Measurements from ENCODE around the gene BACE1. TPM values are rescaled to one million over a fixed set of nuclear protein-coding genes. Genes with fewer than 3 reads are reported as not detected.

The BACE1 gene
- total RNA-seq, 1 donor from 2014 or later = 32.6 TPM

DNA sequence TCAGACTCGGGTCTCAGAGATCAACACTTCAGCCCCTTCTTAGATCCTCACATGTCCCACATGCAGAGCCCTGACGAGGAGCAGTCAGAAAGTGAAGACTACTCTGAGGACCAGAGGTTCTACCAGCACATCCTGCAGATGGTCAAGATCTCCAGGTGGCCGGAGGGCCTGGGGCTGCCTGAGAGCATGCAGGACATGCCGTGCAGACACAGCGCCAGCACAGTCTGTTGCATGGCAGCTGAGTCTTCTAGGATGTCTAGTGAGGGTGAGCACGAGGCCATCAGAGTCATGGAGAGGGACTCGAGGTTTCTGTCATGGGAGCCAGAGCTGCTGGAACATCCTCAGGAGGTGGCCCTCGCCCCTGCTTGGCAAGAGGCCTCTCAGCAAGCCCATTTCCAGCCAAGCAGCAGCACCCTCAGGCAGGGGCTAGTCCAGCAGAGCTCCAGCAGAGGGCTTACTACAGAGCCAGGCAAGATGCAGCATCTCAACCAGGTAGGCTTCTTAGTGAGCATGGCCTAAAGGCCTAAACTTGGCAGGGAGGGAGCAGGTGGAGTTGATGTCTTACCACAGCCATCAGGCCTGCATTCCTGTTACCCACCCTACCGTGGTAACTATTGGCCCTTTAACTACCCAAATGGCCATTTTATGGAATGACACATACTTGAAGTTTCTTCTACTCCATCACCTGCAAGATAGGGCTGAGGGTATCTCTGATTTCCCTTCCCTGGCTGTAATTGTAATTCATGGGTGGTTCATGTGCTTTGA lies 40.3 kb upstream of the BACE1 start:
- DNase-seq (ENCODE audit: low read depth) (no peak), FAIRE-seq (no peak)
- no peaks in the 10 kb centered on the region for H3K9me3 ChIP-seq (ENCODE audit: insufficient read depth, low read depth, low read length)
- no peak overlapping the region for H3K4me3 ChIP-seq (ENCODE audit: insufficient read depth, low read depth, low read length)
- Mint-ChIP-seq H3K4me1 (ENCODE audit: low read depth, unreplicated experiment) (no peaks in the 10 kb centered on the region), H3K9me3 (ENCODE audit: unreplicated experiment) (no peaks in the 10 kb centered on the region), H3K36me3 (ENCODE audit: low read depth, unreplicated experiment) (peaks cover 30% of the 10 kb centered on the region), H3K4me3 (ENCODE audit: unreplicated experiment) (no peak overlapping the region), H3K27ac (ENCODE audit: unreplicated experiment) (no peak overlapping the region), H3K27me3 (ENCODE audit: low read depth, unreplicated experiment) (no peaks in the 10 kb centered on the region)
- no peak overlapping the region for H3K4me2 ChIP-seq (ENCODE audit: low read length)
- H3K27ac ChIP-seq (ENCODE audit: low read depth, low read length) = no peak overlapping the region
- peaks cover 25% of the 10 kb centered on the region for H4K20me1 ChIP-seq (ENCODE audit: insufficient read depth, low read length)
- TF ChIP-seq EZH2 (IDR thresholded peaks at IDR 0.05; ENCODE audit: insufficient read depth, low read length) = no peak
- TF ChIP-seq, protein P1, sequence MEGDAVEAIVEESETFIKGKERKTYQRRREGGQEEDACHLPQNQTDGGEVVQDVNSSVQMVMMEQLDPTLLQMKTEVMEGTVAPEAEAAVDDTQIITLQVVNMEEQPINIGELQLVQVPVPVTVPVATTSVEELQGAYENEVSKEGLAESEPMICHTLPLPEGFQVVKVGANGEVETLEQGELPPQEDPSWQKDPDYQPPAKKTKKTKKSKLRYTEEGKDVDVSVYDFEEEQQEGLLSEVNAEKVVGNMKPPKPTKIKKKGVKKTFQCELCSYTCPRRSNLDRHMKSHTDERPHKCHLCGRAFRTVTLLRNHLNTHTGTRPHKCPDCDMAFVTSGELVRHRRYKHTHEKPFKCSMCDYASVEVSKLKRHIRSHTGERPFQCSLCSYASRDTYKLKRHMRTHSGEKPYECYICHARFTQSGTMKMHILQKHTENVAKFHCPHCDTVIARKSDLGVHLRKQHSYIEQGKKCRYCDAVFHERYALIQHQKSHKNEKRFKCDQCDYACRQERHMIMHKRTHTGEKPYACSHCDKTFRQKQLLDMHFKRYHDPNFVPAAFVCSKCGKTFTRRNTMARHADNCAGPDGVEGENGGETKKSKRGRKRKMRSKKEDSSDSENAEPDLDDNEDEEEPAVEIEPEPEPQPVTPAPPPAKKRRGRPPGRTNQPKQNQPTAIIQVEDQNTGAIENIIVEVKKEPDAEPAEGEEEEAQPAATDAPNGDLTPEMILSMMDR (IDR thresholded peaks at IDR 0.05; ENCODE audit: insufficient read depth, low read depth, low read length) = no peak
- no peaks in the 10 kb centered on the region for H3K4me1 ChIP-seq (ENCODE audit: insufficient read depth, low read length)
- no peaks in the 10 kb centered on the region for H3K79me2 ChIP-seq (ENCODE audit: insufficient read depth, low read length)
- no peaks in the 10 kb centered on the region for H3K27me3 ChIP-seq (ENCODE audit: insufficient read depth, low read length)
- peaks cover 17% of the 10 kb centered on the region for H3K36me3 ChIP-seq (ENCODE audit: insufficient read depth, low read length)
- H3K9ac ChIP-seq (ENCODE audit: low read length) = no peak overlapping the region
- H2AFZ ChIP-seq (ENCODE audit: low read depth, low read length) = no peak overlapping the region

GRCh38 chr11:117354550-117354949 lies 38.5 kb upstream of the BACE1 start:
- no peak for FAIRE-seq

More at GRCh38 chr11:117354550-117354949, 38.5 kb upstream of the BACE1 start:
- H3K9me3 Mint-ChIP-seq (ENCODE audit: unreplicated experiment) = no peaks in the 10 kb centered on the region
- no peak overlapping the region for H3K4me3 Mint-ChIP-seq (ENCODE audit: unreplicated experiment)
- Histone ChIP-seq H3K36me3 (ENCODE audit: insufficient read depth, low read length) (peaks cover 17% of the 10 kb centered on the region), H3K4me3 (ENCODE audit: insufficient read depth, low read depth, low read length) (no peak overlapping the region), H3K4me1 (ENCODE audit: insufficient read depth, low read length) (no peaks in the 10 kb centered on the region), H2AFZ (ENCODE audit: low read depth, low read length) (no peak overlapping the region), H4K20me1 (ENCODE audit: insufficient read depth, low read length) (peaks cover 25% of the 10 kb centered on the region), H3K9me3 (ENCODE audit: insufficient read depth, low read depth, low read length) (no peaks in the 10 kb centered on the region), H3K27me3 (ENCODE audit: insufficient read depth, low read length) (no peaks in the 10 kb centered on the region), H3K4me2 (ENCODE audit: low read length) (no peak overlapping the region), H3K9ac (ENCODE audit: low read length) (no peak overlapping the region), H3K27ac (ENCODE audit: low read depth, low read length) (no peak overlapping the region), H3K79me2 (ENCODE audit: insufficient read depth, low read length) (no peaks in the 10 kb centered on the region)
- DNase-seq (ENCODE audit: low read depth) = no peak
- no peaks in the 10 kb centered on the region for H3K4me1 Mint-ChIP-seq (ENCODE audit: low read depth, unreplicated experiment)
- H3K36me3 Mint-ChIP-seq (ENCODE audit: low read depth, unreplicated experiment) = peaks cover 20% of the 10 kb centered on the region
- TF ChIP-seq EZH2 (IDR thresholded peaks at IDR 0.05; ENCODE audit: insufficient read depth, low read length) = no peak
- TF ChIP-seq, protein P1 (IDR thresholded peaks at IDR 0.05; ENCODE audit: insufficient read depth, low read depth, low read length) = no peak
- H3K27me3 Mint-ChIP-seq (ENCODE audit: low read depth, unreplicated experiment) = no peaks in the 10 kb centered on the region
- no peak overlapping the region for H3K27ac Mint-ChIP-seq (ENCODE audit: unreplicated experiment)

All from astrocyte (in vitro differentiated cells and primary cell).